ENCODE data around the gene DYNLT1. TPM values are rescaled to one million over a fixed set of nuclear protein-coding genes. Genes with fewer than 3 reads are reported as not detected.

Gene DYNLT1
- polyA plus RNA-seq, 3 donors from 2014 or later = 94.2 to 141 (median 119) TPM

- DNase-seq = no peak
- Mint-ChIP-seq H3K36me3 (peaks cover 0 to 66% (median 45%) of the 10 kb centered on the region in 3 donors), H3K4me1 (peaks cover 3 to 33% of the 10 kb centered on the region in 2 donors), H3K4me3 (no peak overlapping the region), H3K27ac (peak overlapping the region in 1 of 6 donors; percentile 17), H3K27me3 (ENCODE audit: low read depth in 3 of 3) (peaks cover 1 to 3% (median 2%) of the 10 kb centered on the region in 3 donors), H3K9me3 (no peaks in the 10 kb centered on the region)
Observed at GRCh38 chr6:158586652-158587051, 57.9 kb downstream of the DYNLT1 start.

Other genes with a start within 250 kb of the DYNLT1 start
- 10 to 100 TPM in 2 of 3 donors, 1 to 10 TPM in 1; 4.3 to 14.8 (median 10.1) TPM for gene TMEM181, start 84.7 kb downstream of the DYNLT1 start, polyA plus RNA-seq
- gene SYTL3, start 5.3 kb upstream of the DYNLT1 start, polyA plus RNA-seq = 10 to 100 TPM; 45.4 to 56.5 (median 52.0) TPM
- gene EZR, start 174.6 kb upstream of the DYNLT1 start, polyA plus RNA-seq = 100 to 1,000 TPM; 129 to 153 (median 139) TPM